ENCODE data around the gene JPH2. TPM values are rescaled to one million over a fixed set of nuclear protein-coding genes. Genes with fewer than 3 reads are reported as not detected.
A peak's percentile ranks its signal among the peaks of the same experiment; 100 is the strongest.

JPH2 gene
- polyA plus RNA-seq, 1 experiment = 14.7 TPM

GRCh38 chr20:44207126-44207723 lies 20.2 kb upstream of the JPH2 start:
- Histone ChIP-seq H3K27me3 (ENCODE audit: control insufficient read depth, insufficient read depth, low read length) (no peaks in the 10 kb centered on the region), H3K4me3 (ENCODE audit: low read depth, low read length) (no peak overlapping the region), H3K36me3 (ENCODE audit: control insufficient read depth, insufficient read depth, low read length) (peaks cover 4% of the 10 kb centered on the region; the same call in 1 of the 2 replicates)
- ChIA-PET CTCF (interaction anchor here (0.6 to 1.6 kb wide), 3 partner anchors 17 to 90 kb away, joined by 3 to 4 read pairs (median 3); no protein-coding TSS in a partner anchor), POLR2A (no interaction called here)
- no peak for TF ChIP-seq CTCF (IDR thresholded peaks at IDR 0.05; ENCODE audit: insufficient read depth, low read depth, low read length)
- DNase-seq (ENCODE audit: low read depth) = no peak

- Histone ChIP-seq H3K4me3 (ENCODE audit: low read depth, low read length) (no peak overlapping the region), H3K36me3 (ENCODE audit: control insufficient read depth, insufficient read depth, low read length) (peaks cover 5% of the 10 kb centered on the region), H3K27me3 (ENCODE audit: control insufficient read depth, insufficient read depth, low read length) (no peaks in the 10 kb centered on the region)
- TF ChIP-seq CTCF (IDR thresholded peaks at IDR 0.05; ENCODE audit: insufficient read depth, low read depth, low read length) = no peak
- POLR2A ChIA-PET = no interaction called here
- DNase-seq (ENCODE audit: low read depth) = no peak
- CTCF ChIA-PET = interaction anchor here (1.6 to 1.8 kb wide), 2 partner anchors 10 to 89 kb away, joined by 4 read pairs; no protein-coding TSS in a partner anchor
Measured at GRCh38 chr20:44206132-44206531, 19.1 kb upstream of the JPH2 start.

GRCh38 chr20:44204832-44205215 lies 17.8 kb upstream of the JPH2 start:
- POLR2A ChIA-PET = no interaction called here
- H3K36me3 ChIP-seq (ENCODE audit: control insufficient read depth, insufficient read depth, low read length) = peaks cover 7% of the 10 kb centered on the region
- TF ChIP-seq CTCF (IDR thresholded peaks at IDR 0.05; ENCODE audit: insufficient read depth, low read depth, low read length) = no peak
- no peak overlapping the region for H3K4me3 ChIP-seq (ENCODE audit: low read depth, low read length)
- no peaks in the 10 kb centered on the region for H3K27me3 ChIP-seq (ENCODE audit: control insufficient read depth, insufficient read depth, low read length)
- DNase-seq (ENCODE audit: low read depth) = no peak
- CTCF ChIA-PET = interaction anchor here (1.1 to 1.8 kb wide), 4 partner anchors 9 to 88 kb away, joined by 4 to 6 read pairs (median 4); no protein-coding TSS in a partner anchor

- CTCF ChIA-PET = interaction anchor here (1.1 to 1.4 kb wide), 3 partner anchors 10 to 88 kb away, joined by 4 to 6 read pairs (median 5); no protein-coding TSS in a partner anchor
- POLR2A ChIA-PET = no interaction called here
- no peak overlapping the region for H3K4me3 ChIP-seq (ENCODE audit: low read depth, low read length)
Measured at GRCh38 chr20:44204156-44204831, 17.3 kb upstream of the JPH2 start.

More at GRCh38 chr20:44204156-44204831, 17.3 kb upstream of the JPH2 start:
- peak; percentile 85 for DNase-seq (ENCODE audit: low read depth)
- TF ChIP-seq CTCF (IDR thresholded peaks at IDR 0.05; ENCODE audit: insufficient read depth, low read depth, low read length) = no peak
- Histone ChIP-seq H3K36me3 (ENCODE audit: control insufficient read depth, insufficient read depth, low read length) (peaks cover 9% of the 10 kb centered on the region), H3K27me3 (ENCODE audit: control insufficient read depth, insufficient read depth, low read length) (no peaks in the 10 kb centered on the region)

All from BJ (cell line).